GM23338 (cell line): ENCODE results near the gene TTC5. TPM values are rescaled to one million over a fixed set of nuclear protein-coding genes. Genes with fewer than 3 reads are reported as not detected.

Source experiments
- ATAC-seq: fragments of 200-7000 bp; cut with Tn5 transposase; 3 replicates; pipeline ENCODE4 v1.9.1; 2020
- DNase-seq: peaks from one replicate; pipeline ENCODE4 v3.0.0-alpha.2; 2015; ENCODE audit warnings: low spot score
- H2AFZ ChIP-seq: fragments of 200-600 bp; sonication (generic); 2 replicates; pipeline ENCODE4 v1.8.0; 2016; ENCODE audit warnings: antibody characterized with exemption, mild to moderate bottlenecking, moderate library complexity
- H3F3A ChIP-seq: fragments of 200-600 bp; sonication (generic); replicated peaks from 2 replicates; pipeline ENCODE4 v1.8.0; 2017; ENCODE audit warnings: antibody characterized with exemption, mixed run types, low read depth
- H3K27ac ChIP-seq: fragments of 200-600 bp; sonication (generic); 2 replicates; pipeline ENCODE4 v1.6.1; 2016; ENCODE audit warnings: low read depth
- H3K27me3 ChIP-seq: fragments of 200-600 bp; sonication (generic); 2 replicates; pipeline ENCODE4 v1.8.0; 2016; ENCODE audit warnings: mild to moderate bottlenecking, mixed run types, moderate library complexity; ENCODE audit not compliant: insufficient read depth
- H3K36me3 ChIP-seq: fragments of 200-600 bp; sonication (generic); 2 replicates; pipeline ENCODE4 v1.8.0; 2016; ENCODE audit warnings: mild to moderate bottlenecking; ENCODE audit not compliant: insufficient read depth
- H3K4me1 ChIP-seq: fragments of 200-600 bp; sonication (generic); 2 replicates; pipeline ENCODE4 v1.8.0; 2016; ENCODE audit warnings: mild to moderate bottlenecking, moderate library complexity; ENCODE audit not compliant: insufficient read depth
- H3K4me2 ChIP-seq: fragments of 200-600 bp; sonication (generic); 2 replicates; pipeline ENCODE4 v1.7.1; 2017; ENCODE audit warnings: mixed run types
- H3K4me3 ChIP-seq: fragments of 200-600 bp; sonication (generic); 2 replicates; pipeline ENCODE4 v1.6.1; 2016; ENCODE audit warnings: mixed run types
- H3K79me2 ChIP-seq: fragments of 200-600 bp; sonication (generic); replicated peaks from 2 replicates; pipeline ENCODE4 v1.8.0; 2017; ENCODE audit warnings: mild to moderate bottlenecking; ENCODE audit not compliant: insufficient read depth
- H3K9me2 ChIP-seq: fragments of 200-600 bp; sonication (generic); 2 replicates; pipeline ENCODE4 v1.8.0; 2017; ENCODE audit not compliant: insufficient read depth
- H4K20me1 ChIP-seq: fragments of 200-600 bp; sonication (generic); replicated peaks from 2 replicates; pipeline ENCODE4 v1.8.0; 2017; ENCODE audit warnings: mild to moderate bottlenecking; ENCODE audit not compliant: insufficient read depth
- H3K27ac Mint-ChIP-seq: 2 replicates; pipeline ENCODE4 v1.8.0; 2020; ENCODE audit warnings: inconsistent platforms, mild to moderate bottlenecking, moderate library complexity, mixed read lengths
- H3K27me3 Mint-ChIP-seq: 3 replicates; pipeline ENCODE4 v1.8.0; 2022; ENCODE audit warnings: low read depth, mild to moderate bottlenecking, moderate library complexity, mixed read lengths, inconsistent platforms; ENCODE audit not compliant: insufficient read depth, poor library complexity
- H3K36me3 Mint-ChIP-seq: 3 replicates; pipeline ENCODE4 v1.8.0; 2021; ENCODE audit warnings: low read depth, mild to moderate bottlenecking, inconsistent platforms, moderate library complexity, mixed read lengths
- H3K4me1 Mint-ChIP-seq: 3 replicates; pipeline ENCODE4 v1.8.0; 2020; ENCODE audit warnings: mild to moderate bottlenecking, inconsistent platforms, mixed read lengths
- H3K4me3 Mint-ChIP-seq: 3 replicates; pipeline ENCODE4 v1.8.0; 2021; ENCODE audit warnings: moderate library complexity, mild to moderate bottlenecking, inconsistent platforms, mixed read lengths
- H3K9me3 Mint-ChIP-seq: 3 replicates; pipeline ENCODE4 v1.8.0; 2020; ENCODE audit warnings: moderate library complexity, mild to moderate bottlenecking, inconsistent platforms, mixed read lengths
- CREB1 ChIP-seq: fragments of 250-450 bp; sonication (Bioruptor Pico); IDR thresholded peaks from 2 replicates; pipeline ENCODE4 v1.5.0; 2020; ENCODE audit warnings: low read depth, mild to moderate bottlenecking, moderate library complexity
- EZH2phosphoT487 ChIP-seq: fragments of 200-600 bp; sonication (generic); IDR thresholded peaks from one replicate; pipeline ENCODE4 v1.8.1; 2018; ENCODE audit warnings: antibody characterized with exemption; ENCODE audit not compliant: unreplicated experiment
- JUNB ChIP-seq: IDR thresholded peaks from one replicate; pipeline ENCODE4 v1.6.1; 2016; ENCODE audit warnings: antibody characterized with exemption; ENCODE audit not compliant: unreplicated experiment
- NANOG ChIP-seq: IDR thresholded peaks from 2 replicates; pipeline ENCODE4 v1.6.1; 2016; ENCODE audit warnings: antibody characterized with exemption, borderline replicate concordance
- POLR2AphosphoS5 ChIP-seq: IDR thresholded peaks from 2 replicates; pipeline ENCODE4 v1.6.1; 2016; ENCODE audit warnings: antibody characterized with exemption, low read depth
- ZNF114 ChIP-seq: fragments of 250-450 bp; sonication (Bioruptor Pico); IDR thresholded peaks from 2 replicates; pipeline ENCODE4 v1.5.0; 2020; ENCODE audit warnings: mild to moderate bottlenecking, moderate library complexity
- polyA plus RNA-seq: library from polyadenylated mRNA; unstranded; fragments of >200 nt; fragmentation: Nextera tagmentation; extraction: Ambion mirVana; gene quantifications from 2 replicates; pipeline ENCODE4 v1.2.1, GENCODE V29; 2016
- total RNA-seq: library from RNA; depleted of rRNA; stranded (reverse); fragments of >200 nt; shearing (Covaris generic); gene quantifications from 2 replicates; pipeline ENCODE4 v1.2.3, GENCODE V29; 2014
- TF ChIP-seq, protein P1 (sequence below), 2 experiments: fragments of 200-600 bp in 1 of 2; sonication (generic) in 1 of 2; conservative IDR thresholded peaks; 2 replicates each; pipeline versions ENCODE4 v1.5.1 to v1.6.1; 2016 to 2017; ENCODE audit warnings: antibody characterized with exemption in 2 of 2, low read depth in 2 of 2, mild to moderate bottlenecking in 2 of 2, moderate library complexity in 1 of 2
- TF ChIP-seq, protein P2 (sequence below): IDR thresholded peaks from 2 replicates; pipeline ENCODE4 v1.6.1; 2016; ENCODE audit warnings: antibody characterized with exemption
- TF ChIP-seq, protein P3 (sequence below): IDR thresholded peaks from one replicate; pipeline ENCODE4 v1.6.1; 2018; ENCODE audit warnings: antibody characterized with exemption; ENCODE audit not compliant: unreplicated experiment
- TF ChIP-seq, protein P4 (sequence below): fragments of 250-450 bp; sonication (Bioruptor Pico); IDR thresholded peaks from 2 replicates; pipeline ENCODE4 v1.5.0; 2020; ENCODE audit warnings: mild to moderate bottlenecking, moderate library complexity

TTC5 gene
- total and polyA plus RNA-seq, 2 experiments from 2014 or later: 9.3 to 14.6 TPM

DNA sequence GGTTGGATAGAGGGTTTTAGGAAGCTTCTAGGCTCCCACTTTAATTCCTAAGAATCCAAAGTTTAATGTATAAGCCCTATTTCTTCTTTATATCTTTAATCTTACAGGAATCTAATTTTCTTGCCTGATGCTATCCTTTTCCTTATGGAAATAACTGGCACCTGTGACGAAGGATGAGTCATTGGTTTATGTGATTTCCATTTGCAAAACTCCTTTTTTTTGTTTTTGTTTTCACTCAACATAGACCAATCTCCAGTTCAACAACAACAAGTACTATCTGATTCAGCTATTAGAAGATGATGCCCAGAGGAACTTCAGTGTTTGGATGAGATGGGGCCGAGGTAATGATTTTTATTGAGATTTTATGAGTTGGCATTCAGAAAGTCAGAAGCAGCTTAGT is 44.5 kb upstream of the TTC5 start (continued):
- TF ChIP-seq, protein P1, sequence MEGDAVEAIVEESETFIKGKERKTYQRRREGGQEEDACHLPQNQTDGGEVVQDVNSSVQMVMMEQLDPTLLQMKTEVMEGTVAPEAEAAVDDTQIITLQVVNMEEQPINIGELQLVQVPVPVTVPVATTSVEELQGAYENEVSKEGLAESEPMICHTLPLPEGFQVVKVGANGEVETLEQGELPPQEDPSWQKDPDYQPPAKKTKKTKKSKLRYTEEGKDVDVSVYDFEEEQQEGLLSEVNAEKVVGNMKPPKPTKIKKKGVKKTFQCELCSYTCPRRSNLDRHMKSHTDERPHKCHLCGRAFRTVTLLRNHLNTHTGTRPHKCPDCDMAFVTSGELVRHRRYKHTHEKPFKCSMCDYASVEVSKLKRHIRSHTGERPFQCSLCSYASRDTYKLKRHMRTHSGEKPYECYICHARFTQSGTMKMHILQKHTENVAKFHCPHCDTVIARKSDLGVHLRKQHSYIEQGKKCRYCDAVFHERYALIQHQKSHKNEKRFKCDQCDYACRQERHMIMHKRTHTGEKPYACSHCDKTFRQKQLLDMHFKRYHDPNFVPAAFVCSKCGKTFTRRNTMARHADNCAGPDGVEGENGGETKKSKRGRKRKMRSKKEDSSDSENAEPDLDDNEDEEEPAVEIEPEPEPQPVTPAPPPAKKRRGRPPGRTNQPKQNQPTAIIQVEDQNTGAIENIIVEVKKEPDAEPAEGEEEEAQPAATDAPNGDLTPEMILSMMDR (conservative IDR thresholded peaks at IDR 0.05; ENCODE audit: low read depth in 2 of 2): no peak
- TF ChIP-seq EZH2phosphoT487: no peak

DNA sequence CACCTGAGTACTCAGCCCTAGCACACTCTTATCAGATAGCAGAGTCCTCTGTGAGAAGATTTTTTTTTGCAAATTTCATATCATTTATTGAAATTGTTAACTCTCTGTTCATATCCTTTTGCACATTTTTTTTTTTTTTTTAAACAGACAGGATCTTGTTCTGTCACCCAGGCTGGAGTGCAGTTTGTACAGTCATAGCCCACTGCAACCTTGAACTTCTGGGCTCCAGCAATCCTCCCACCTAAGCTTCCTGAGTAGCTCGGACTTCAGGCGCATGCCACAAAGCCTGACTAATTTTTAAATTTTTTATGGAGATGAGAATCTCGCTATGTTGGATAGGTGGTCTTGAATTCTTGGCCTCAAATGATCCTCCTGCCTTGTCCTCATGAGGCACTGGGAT is 42.0 kb upstream of the TTC5 start:
- DNase-seq: no peak
- peaks cover 14% of the 10 kb centered on the region for H3K79me2 ChIP-seq
- H2AFZ ChIP-seq: no peak overlapping the region
- no peaks in the 10 kb centered on the region; the same call in 1 of the 2 replicates for H4K20me1 ChIP-seq
- H3K27ac Mint-ChIP-seq: no peak overlapping the region
- H3K27ac ChIP-seq: no peak overlapping the region
- peaks cover 6% of the 10 kb centered on the region for H3K4me1 ChIP-seq
- H3K4me2 ChIP-seq: no peak overlapping the region
- no peaks in the 10 kb centered on the region for H3K9me2 ChIP-seq
- no peaks in the 10 kb centered on the region for H3F3A ChIP-seq
- H3K27me3 ChIP-seq: no peaks in the 10 kb centered on the region
- H3K27me3 Mint-ChIP-seq: peaks cover 6% of the 10 kb centered on the region
- peaks cover 71% of the 10 kb centered on the region for H3K36me3 Mint-ChIP-seq
- H3K4me3 Mint-ChIP-seq: no peak overlapping the region
- H3K4me3 ChIP-seq: no peak overlapping the region
- ATAC-seq: no peak
- 0 out of 3 replicates have a peak, but pooled peaks cover 4% of the 10 kb centered on the region for H3K4me1 Mint-ChIP-seq
- peaks cover 3% of the 10 kb centered on the region; the same call in 1 of the 3 replicates for H3K9me3 Mint-ChIP-seq
- peaks cover 59% of the 10 kb centered on the region for H3K36me3 ChIP-seq
- TF ChIP-seq, protein P2, sequence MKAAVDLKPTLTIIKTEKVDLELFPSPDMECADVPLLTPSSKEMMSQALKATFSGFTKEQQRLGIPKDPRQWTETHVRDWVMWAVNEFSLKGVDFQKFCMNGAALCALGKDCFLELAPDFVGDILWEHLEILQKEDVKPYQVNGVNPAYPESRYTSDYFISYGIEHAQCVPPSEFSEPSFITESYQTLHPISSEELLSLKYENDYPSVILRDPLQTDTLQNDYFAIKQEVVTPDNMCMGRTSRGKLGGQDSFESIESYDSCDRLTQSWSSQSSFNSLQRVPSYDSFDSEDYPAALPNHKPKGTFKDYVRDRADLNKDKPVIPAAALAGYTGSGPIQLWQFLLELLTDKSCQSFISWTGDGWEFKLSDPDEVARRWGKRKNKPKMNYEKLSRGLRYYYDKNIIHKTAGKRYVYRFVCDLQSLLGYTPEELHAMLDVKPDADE: no peak
- TF ChIP-seq, protein P3, sequence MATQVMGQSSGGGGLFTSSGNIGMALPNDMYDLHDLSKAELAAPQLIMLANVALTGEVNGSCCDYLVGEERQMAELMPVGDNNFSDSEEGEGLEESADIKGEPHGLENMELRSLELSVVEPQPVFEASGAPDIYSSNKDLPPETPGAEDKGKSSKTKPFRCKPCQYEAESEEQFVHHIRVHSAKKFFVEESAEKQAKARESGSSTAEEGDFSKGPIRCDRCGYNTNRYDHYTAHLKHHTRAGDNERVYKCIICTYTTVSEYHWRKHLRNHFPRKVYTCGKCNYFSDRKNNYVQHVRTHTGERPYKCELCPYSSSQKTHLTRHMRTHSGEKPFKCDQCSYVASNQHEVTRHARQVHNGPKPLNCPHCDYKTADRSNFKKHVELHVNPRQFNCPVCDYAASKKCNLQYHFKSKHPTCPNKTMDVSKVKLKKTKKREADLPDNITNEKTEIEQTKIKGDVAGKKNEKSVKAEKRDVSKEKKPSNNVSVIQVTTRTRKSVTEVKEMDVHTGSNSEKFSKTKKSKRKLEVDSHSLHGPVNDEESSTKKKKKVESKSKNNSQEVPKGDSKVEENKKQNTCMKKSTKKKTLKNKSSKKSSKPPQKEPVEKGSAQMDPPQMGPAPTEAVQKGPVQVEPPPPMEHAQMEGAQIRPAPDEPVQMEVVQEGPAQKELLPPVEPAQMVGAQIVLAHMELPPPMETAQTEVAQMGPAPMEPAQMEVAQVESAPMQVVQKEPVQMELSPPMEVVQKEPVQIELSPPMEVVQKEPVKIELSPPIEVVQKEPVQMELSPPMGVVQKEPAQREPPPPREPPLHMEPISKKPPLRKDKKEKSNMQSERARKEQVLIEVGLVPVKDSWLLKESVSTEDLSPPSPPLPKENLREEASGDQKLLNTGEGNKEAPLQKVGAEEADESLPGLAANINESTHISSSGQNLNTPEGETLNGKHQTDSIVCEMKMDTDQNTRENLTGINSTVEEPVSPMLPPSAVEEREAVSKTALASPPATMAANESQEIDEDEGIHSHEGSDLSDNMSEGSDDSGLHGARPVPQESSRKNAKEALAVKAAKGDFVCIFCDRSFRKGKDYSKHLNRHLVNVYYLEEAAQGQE: no peak
- TF ChIP-seq EZH2phosphoT487 (no peak), ZNF114 (no peak), POLR2AphosphoS5 (no peak), CREB1 (CRISPR knock-in tag) (no peak), NANOG (no peak), JUNB (no peak)
- TF ChIP-seq, protein P1 (conservative IDR thresholded peaks at IDR 0.05; ENCODE audit: low read depth in 2 of 2): no peak
- TF ChIP-seq, protein P4, sequence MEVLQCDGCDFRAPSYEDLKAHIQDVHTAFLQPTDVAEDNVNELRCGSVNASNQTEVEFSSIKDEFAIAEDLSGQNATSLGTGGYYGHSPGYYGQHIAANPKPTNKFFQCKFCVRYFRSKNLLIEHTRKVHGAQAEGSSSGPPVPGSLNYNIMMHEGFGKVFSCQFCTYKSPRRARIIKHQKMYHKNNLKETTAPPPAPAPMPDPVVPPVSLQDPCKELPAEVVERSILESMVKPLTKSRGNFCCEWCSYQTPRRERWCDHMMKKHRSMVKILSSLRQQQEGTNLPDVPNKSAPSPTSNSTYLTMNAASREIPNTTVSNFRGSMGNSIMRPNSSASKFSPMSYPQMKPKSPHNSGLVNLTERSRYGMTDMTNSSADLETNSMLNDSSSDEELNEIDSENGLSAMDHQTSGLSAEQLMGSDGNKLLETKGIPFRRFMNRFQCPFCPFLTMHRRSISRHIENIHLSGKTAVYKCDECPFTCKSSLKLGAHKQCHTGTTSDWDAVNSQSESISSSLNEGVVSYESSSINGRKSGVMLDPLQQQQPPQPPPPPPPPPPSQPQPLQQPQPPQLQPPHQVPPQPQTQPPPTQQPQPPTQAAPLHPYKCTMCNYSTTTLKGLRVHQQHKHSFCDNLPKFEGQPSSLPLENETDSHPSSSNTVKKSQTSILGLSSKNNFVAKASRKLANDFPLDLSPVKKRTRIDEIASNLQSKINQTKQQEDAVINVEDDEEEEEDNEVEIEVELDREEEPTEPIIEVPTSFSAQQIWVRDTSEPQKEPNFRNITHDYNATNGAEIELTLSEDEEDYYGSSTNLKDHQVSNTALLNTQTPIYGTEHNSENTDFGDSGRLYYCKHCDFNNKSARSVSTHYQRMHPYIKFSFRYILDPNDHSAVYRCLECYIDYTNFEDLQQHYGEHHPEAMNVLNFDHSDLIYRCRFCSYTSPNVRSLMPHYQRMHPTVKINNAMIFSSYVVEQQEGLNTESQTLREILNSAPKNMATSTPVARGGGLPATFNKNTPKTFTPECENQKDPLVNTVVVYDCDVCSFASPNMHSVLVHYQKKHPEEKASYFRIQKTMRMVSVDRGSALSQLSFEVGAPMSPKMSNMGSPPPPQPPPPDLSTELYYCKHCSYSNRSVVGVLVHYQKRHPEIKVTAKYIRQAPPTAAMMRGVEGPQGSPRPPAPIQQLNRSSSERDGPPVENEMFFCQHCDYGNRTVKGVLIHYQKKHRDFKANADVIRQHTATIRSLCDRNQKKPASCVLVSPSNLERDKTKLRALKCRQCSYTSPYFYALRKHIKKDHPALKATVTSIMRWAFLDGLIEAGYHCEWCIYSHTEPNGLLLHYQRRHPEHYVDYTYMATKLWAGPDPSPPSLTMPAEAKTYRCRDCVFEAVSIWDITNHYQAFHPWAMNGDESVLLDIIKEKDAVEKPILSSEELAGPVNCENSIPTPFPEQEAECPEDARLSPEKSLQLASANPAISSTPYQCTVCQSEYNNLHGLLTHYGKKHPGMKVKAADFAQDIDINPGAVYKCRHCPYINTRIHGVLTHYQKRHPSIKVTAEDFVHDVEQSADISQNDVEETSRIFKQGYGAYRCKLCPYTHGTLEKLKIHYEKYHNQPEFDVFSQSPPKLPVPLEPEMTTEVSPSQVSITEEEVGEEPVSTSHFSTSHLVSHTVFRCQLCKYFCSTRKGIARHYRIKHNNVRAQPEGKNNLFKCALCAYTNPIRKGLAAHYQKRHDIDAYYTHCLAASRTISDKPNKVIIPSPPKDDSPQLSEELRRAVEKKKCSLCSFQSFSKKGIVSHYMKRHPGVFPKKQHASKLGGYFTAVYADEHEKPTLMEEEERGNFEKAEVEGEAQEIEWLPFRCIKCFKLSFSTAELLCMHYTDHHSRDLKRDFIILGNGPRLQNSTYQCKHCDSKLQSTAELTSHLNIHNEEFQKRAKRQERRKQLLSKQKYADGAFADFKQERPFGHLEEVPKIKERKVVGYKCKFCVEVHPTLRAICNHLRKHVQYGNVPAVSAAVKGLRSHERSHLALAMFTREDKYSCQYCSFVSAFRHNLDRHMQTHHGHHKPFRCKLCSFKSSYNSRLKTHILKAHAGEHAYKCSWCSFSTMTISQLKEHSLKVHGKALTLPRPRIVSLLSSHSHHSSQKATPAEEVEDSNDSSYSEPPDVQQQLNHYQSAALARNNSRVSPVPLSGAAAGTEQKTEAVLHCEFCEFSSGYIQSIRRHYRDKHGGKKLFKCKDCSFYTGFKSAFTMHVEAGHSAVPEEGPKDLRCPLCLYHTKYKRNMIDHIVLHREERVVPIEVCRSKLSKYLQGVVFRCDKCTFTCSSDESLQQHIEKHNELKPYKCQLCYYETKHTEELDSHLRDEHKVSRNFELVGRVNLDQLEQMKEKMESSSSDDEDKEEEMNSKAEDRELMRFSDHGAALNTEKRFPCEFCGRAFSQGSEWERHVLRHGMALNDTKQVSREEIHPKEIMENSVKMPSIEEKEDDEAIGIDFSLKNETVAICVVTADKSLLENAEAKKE (CRISPR knock-in tag): no peak
